Liver (tissue), 9 donors: Measurements from ENCODE around the gene CERT1. TPM values are rescaled to one million over a fixed set of nuclear protein-coding genes. Genes with fewer than 3 reads are reported as not detected.

Experiments used
- DNase-seq: peaks from one replicate; pipeline ENCODE4 v3.0.0-alpha.2; 2017; ENCODE audit warnings: low spot score
- H3K27ac ChIP-seq, 2 donors: one replicate each; pipeline ENCODE4 v1.7.0; 2013; ENCODE audit warnings: inconsistent platforms in 2 of 2, low read length in 2 of 2, control low read depth in 1 of 2, low read depth in 1 of 2, mild to moderate bottlenecking in 1 of 2
- H3K27me3 ChIP-seq, 4 donors: one replicate each; pipeline versions ENCODE4 v1.6.1 to v1.7.0; 2013; ENCODE audit warnings: low read length in 3 of 4, inconsistent platforms in 1 of 4, mild to moderate bottlenecking in 1 of 4, moderate library complexity in 1 of 4; ENCODE audit not compliant: control insufficient read depth in 4 of 4, insufficient read depth in 4 of 4
- H3K36me3 ChIP-seq, 4 donors: one replicate each; pipeline versions ENCODE4 v1.6.1 to v1.7.0; 2013; ENCODE audit warnings: low read length in 3 of 4, mild to moderate bottlenecking in 3 of 4, low read depth in 1 of 4, moderate library complexity in 1 of 4; ENCODE audit not compliant: control insufficient read depth in 4 of 4, insufficient read depth in 3 of 4
- H3K4me1 ChIP-seq, 4 donors: one replicate each; pipeline versions ENCODE4 v1.6.1 to v1.7.0; 2013; ENCODE audit warnings: low read length in 3 of 4, mild to moderate bottlenecking in 3 of 4, moderate library complexity in 1 of 4; ENCODE audit not compliant: control insufficient read depth in 4 of 4, insufficient read depth in 4 of 4
- H3K4me3 ChIP-seq, 3 donors: one replicate each; pipeline versions ENCODE4 v1.6.1 to v1.7.0; 2013; ENCODE audit warnings: low read length in 3 of 3, control low read depth in 1 of 3, low read depth in 1 of 3, mild to moderate bottlenecking in 1 of 3
- H3K9ac ChIP-seq, 2 donors: one replicate each; pipeline ENCODE4 v1.7.0; 2013; ENCODE audit warnings: low read length in 2 of 2, mild to moderate bottlenecking in 2 of 2, moderate library complexity in 2 of 2, control low read depth in 1 of 2, low read depth in 1 of 2
- H3K9me3 ChIP-seq, 4 donors: one replicate each; pipeline versions ENCODE4 v1.6.1 to v1.7.0; 2013; ENCODE audit warnings: low read length in 3 of 4; ENCODE audit not compliant: control insufficient read depth in 4 of 4
- FOXA1 ChIP-seq: IDR thresholded peaks from 2 replicates; pipeline ENCODE4 v1.6.1; 2016; ENCODE audit warnings: antibody characterized with exemption
- FOXA2 ChIP-seq: IDR thresholded peaks from 2 replicates; pipeline ENCODE4 v1.6.1; 2016; ENCODE audit warnings: antibody characterized with exemption
- GABPA ChIP-seq, 2 donors: IDR thresholded peaks in 1 of 2; conservative IDR thresholded peaks in 1 of 2; 2 replicates each; pipeline ENCODE4 v1.6.1; 2016; ENCODE audit warnings: antibody characterized with exemption in 2 of 2, mild to moderate bottlenecking in 1 of 2, moderate library complexity in 1 of 2
- HNF4G ChIP-seq: IDR thresholded peaks from 2 replicates; pipeline ENCODE4 v1.6.1; 2016; ENCODE audit warnings: antibody characterized with exemption
- JUND ChIP-seq, 2 donors: IDR thresholded peaks; 2 replicates each; pipeline ENCODE4 v1.6.1; 2016; ENCODE audit warnings: antibody characterized with exemption in 2 of 2
- NR2F2 ChIP-seq: IDR thresholded peaks from 2 replicates; pipeline ENCODE4 v1.6.1; 2016; ENCODE audit warnings: antibody characterized with exemption
- RAD21 ChIP-seq, 2 donors: IDR thresholded peaks; 2 replicates each; pipeline ENCODE4 v1.6.1; 2016; ENCODE audit warnings: antibody characterized with exemption in 2 of 2, mild to moderate bottlenecking in 2 of 2
- RXRA ChIP-seq, 2 donors: IDR thresholded peaks; 2 replicates each; pipeline ENCODE4 v1.6.1; 2017 to 2018; ENCODE audit warnings: antibody characterized with exemption in 2 of 2, mild to moderate bottlenecking in 1 of 2
- SP1 ChIP-seq: IDR thresholded peaks from 2 replicates; pipeline ENCODE4 v1.6.1; 2018; ENCODE audit warnings: antibody characterized with exemption, mild to moderate bottlenecking
- TAF1 ChIP-seq: conservative IDR thresholded peaks from 2 replicates; pipeline ENCODE4 v1.6.1; 2016; ENCODE audit warnings: antibody characterized with exemption, mild to moderate bottlenecking
- ZBTB33 ChIP-seq: IDR thresholded peaks from 2 replicates; pipeline ENCODE4 v1.6.1; 2016; ENCODE audit warnings: antibody characterized with exemption
- WGBS: extraction: QIAGEN DNeasy Blood & Tissue Kit; methylation state at CpG from one replicate; pipeline ENCODE4 v1.1.7; 2013; 5-methylcytosine and 5-hydroxymethylcytosine counted together
- polyA plus RNA-seq, 2 donors: library from polyadenylated mRNA; stranded (reverse) in 1 of 2; unstranded in 1 of 2; fragments of 200-250 nt in 1 of 2; fragments of >200 nt in 1 of 2; fragmentation: Nextera tagmentation in 1 of 2; extraction: Ambion mirVana in 1 of 2; gene quantifications; one replicate each; pipeline versions ENCODE4 v1.2.1 to v1.2.3, GENCODE V29; 2013 to 2015
- total RNA-seq, 2 donors: library from RNA; depleted of rRNA; stranded (reverse); fragments of >200 nt; gene quantifications; one replicate each; pipeline ENCODE4 v1.2.3, GENCODE V29; 2014
- TF ChIP-seq, protein P1 (sequence below): fragments of 150-350 bp; IDR thresholded peaks from 2 replicates; pipeline ENCODE4 v1.5.1; 2017; ENCODE audit warnings: improper control_type of control experiment, low read depth, low read length; ENCODE audit not compliant: missing input control
- TF ChIP-seq, protein P2 (sequence below): IDR thresholded peaks from 2 replicates; pipeline ENCODE4 v1.6.1; 2016; ENCODE audit warnings: antibody characterized with exemption
- donor health status: healthy.
- donor health status: healthy.
- donor health status: healthy.
- donor health status: healthy.
- donor health status: healthy.

CERT1 gene
- total and polyA plus RNA-seq, 4 donors, result 11.4 to 25.1 (median 16.8) TPM

GRCh38 chr5:75558981-75559632 lies 47.7 kb upstream of the CERT1 start:
- H3K27me3 ChIP-seq, result no peaks in the 10 kb centered on the region
- no peaks in the 10 kb centered on the region for H3K9me3 ChIP-seq
- no peak overlapping the region for H3K4me3 ChIP-seq
- no peak overlapping the region for H3K9ac ChIP-seq
- no peak for DNase-seq
- WGBS, result 67% methylated on average over 4 of the region's 4 CpGs
- peak overlapping the region in 1 of 2 donors; percentile 18 for H3K27ac ChIP-seq
- H3K4me1 ChIP-seq, result peaks cover 0 to 2% (median 0%) of the 10 kb centered on the region in 4 donors
- TF ChIP-seq GABPA (IDR thresholded peaks at IDR 0.05 in 1 of 2, conservative IDR thresholded peaks at IDR 0.05 in 1 of 2), result no peak
- no peak for TF ChIP-seq ZBTB33
- TF ChIP-seq NR2F2, result peak; percentile 37
- TF ChIP-seq FOXA1, result no peak
- peak in 1 of 2 donors; percentile 16 for TF ChIP-seq RAD21 (IDR thresholded peaks at IDR 0.05)
- peaks cover 0 to 6% (median 3%) of the 10 kb centered on the region in 4 donors for H3K36me3 ChIP-seq

DNA sequence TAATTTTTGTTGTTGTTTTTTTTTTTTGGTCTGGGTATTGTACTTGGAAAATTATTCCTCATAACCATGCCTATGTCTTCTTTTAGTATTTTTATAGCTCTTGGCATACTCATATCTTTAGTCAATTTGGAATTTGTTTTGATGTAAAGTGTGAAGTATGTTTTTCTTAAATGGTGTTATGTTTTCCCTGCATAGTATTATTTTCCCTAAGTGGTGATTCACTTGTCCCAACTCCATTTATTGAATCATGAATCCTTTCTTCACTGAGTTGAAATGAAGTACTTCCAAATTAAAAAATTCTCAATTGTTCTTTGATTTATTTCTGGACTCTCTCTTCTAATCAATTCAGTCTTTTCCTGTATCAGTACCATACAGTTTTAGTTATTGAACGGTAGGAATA lies 46.8 kb upstream of the CERT1 start:
- Histone ChIP-seq H3K9ac (no peak overlapping the region), H3K4me3 (no peak overlapping the region), H3K9me3 (no peaks in the 10 kb centered on the region), H3K4me1 (peaks cover 0 to 2% (median 0%) of the 10 kb centered on the region in 4 donors), H3K27ac (no peak overlapping the region), H3K36me3 (peaks cover 0 to 12% (median 6%) of the 10 kb centered on the region in 4 donors), H3K27me3 (no peaks in the 10 kb centered on the region)
- WGBS, result 92% methylated on average over 1 of the region's 1 CpG
- DNase-seq, result no peak
- TF ChIP-seq FOXA2, result no peak
- no peak for TF ChIP-seq NR2F2
- no peak for TF ChIP-seq HNF4G
- TF ChIP-seq JUND (IDR thresholded peaks at IDR 0.05), result no peak
- no peak for TF ChIP-seq GABPA (IDR thresholded peaks at IDR 0.05 in 1 of 2, conservative IDR thresholded peaks at IDR 0.05 in 1 of 2)
- no peak for TF ChIP-seq FOXA1
- no peak for TF ChIP-seq ZBTB33
- TF ChIP-seq RXRA (IDR thresholded peaks at IDR 0.05), result no peak
- TF ChIP-seq RAD21 (IDR thresholded peaks at IDR 0.05), result no peak

GRCh38 chr5:75553358-75553757 lies 41.9 kb upstream of the CERT1 start:
- Histone ChIP-seq H3K4me3 (no peak overlapping the region), H3K27me3 (no peaks in the 10 kb centered on the region), H3K36me3 (peaks cover 0 to 23% (median 9%) of the 10 kb centered on the region in 4 donors), H3K9me3 (no peaks in the 10 kb centered on the region), H3K4me1 (no peaks in the 10 kb centered on the region), H3K9ac (no peak overlapping the region), H3K27ac (no peak overlapping the region)
- WGBS, result 98% methylated on average over 1 of the region's 1 CpG
- no peak for DNase-seq
- TF ChIP-seq RXRA (IDR thresholded peaks at IDR 0.05), result no peak
- no peak for TF ChIP-seq ZBTB33
- TF ChIP-seq, protein P1, sequence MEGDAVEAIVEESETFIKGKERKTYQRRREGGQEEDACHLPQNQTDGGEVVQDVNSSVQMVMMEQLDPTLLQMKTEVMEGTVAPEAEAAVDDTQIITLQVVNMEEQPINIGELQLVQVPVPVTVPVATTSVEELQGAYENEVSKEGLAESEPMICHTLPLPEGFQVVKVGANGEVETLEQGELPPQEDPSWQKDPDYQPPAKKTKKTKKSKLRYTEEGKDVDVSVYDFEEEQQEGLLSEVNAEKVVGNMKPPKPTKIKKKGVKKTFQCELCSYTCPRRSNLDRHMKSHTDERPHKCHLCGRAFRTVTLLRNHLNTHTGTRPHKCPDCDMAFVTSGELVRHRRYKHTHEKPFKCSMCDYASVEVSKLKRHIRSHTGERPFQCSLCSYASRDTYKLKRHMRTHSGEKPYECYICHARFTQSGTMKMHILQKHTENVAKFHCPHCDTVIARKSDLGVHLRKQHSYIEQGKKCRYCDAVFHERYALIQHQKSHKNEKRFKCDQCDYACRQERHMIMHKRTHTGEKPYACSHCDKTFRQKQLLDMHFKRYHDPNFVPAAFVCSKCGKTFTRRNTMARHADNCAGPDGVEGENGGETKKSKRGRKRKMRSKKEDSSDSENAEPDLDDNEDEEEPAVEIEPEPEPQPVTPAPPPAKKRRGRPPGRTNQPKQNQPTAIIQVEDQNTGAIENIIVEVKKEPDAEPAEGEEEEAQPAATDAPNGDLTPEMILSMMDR, result no peak
- no peak for TF ChIP-seq HNF4G
- TF ChIP-seq, protein P2, sequence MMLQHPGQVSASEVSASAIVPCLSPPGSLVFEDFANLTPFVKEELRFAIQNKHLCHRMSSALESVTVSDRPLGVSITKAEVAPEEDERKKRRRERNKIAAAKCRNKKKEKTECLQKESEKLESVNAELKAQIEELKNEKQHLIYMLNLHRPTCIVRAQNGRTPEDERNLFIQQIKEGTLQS, result no peak
- no peak for TF ChIP-seq GABPA (IDR thresholded peaks at IDR 0.05 in 1 of 2, conservative IDR thresholded peaks at IDR 0.05 in 1 of 2)
- no peak for TF ChIP-seq TAF1
- TF ChIP-seq SP1, result no peak
- no peak for TF ChIP-seq RAD21 (IDR thresholded peaks at IDR 0.05)
- no peak for TF ChIP-seq FOXA2
- no peak for TF ChIP-seq FOXA1
- TF ChIP-seq JUND (IDR thresholded peaks at IDR 0.05), result no peak
